Smooth muscle cell (in vitro differentiated cells): ENCODE results near the gene ST8SIA6. TPM values are rescaled to one million over a fixed set of nuclear protein-coding genes. Genes with fewer than 3 reads are reported as not detected.

Source experiments
- DNase-seq: peaks from one replicate; lab custom pipeline; 2025; ENCODE audit not compliant: unreplicated experiment; lab: John Stamatoyannopoulos, UW
- H2AFZ ChIP-seq: fragments of 200-600 bp; sonication (generic); 2 replicates; pipeline ENCODE4 v1.6.0; 2016; ENCODE audit warnings: antibody characterized with exemption, low read depth, mild to moderate bottlenecking
- H3F3A ChIP-seq: fragments of 200-600 bp; sonication (generic); 2 replicates; pipeline ENCODE4 v1.6.0; 2017; ENCODE audit warnings: antibody characterized with exemption, low read depth
- H3K27ac ChIP-seq: fragments of 200-600 bp; sonication (generic); 2 replicates; pipeline ENCODE4 v1.5.1; 2016; ENCODE audit warnings: low read depth, mild to moderate bottlenecking
- H3K27me3 ChIP-seq: fragments of 200-600 bp; sonication (generic); 2 replicates; pipeline ENCODE4 v1.6.1; 2016; ENCODE audit warnings: low read depth, mild to moderate bottlenecking
- H3K36me3 ChIP-seq: fragments of 200-600 bp; sonication (generic); 2 replicates; pipeline ENCODE4 v1.5.1; 2016; ENCODE audit warnings: low read depth
- H3K4me1 ChIP-seq: fragments of 200-600 bp; sonication (generic); 2 replicates; pipeline ENCODE4 v1.5.1; 2016; ENCODE audit warnings: low read depth
- H3K4me2 ChIP-seq: fragments of 200-600 bp; sonication (generic); 2 replicates; pipeline ENCODE4 v1.6.0; 2016; ENCODE audit warnings: mild to moderate bottlenecking
- H3K4me3 ChIP-seq: fragments of 200-600 bp; sonication (generic); 2 replicates; pipeline ENCODE4 v1.5.1; 2016; ENCODE audit warnings: mild to moderate bottlenecking
- H3K79me2 ChIP-seq: fragments of 200-600 bp; sonication (generic); 2 replicates; pipeline ENCODE4 v1.6.0; 2016; ENCODE audit warnings: low read depth, mild to moderate bottlenecking
- H3K9ac ChIP-seq: fragments of 200-600 bp; sonication (generic); 2 replicates; pipeline ENCODE4 v1.6.0; 2016; ENCODE audit warnings: low read depth
- H3K9me3 ChIP-seq: fragments of 200-600 bp; sonication (generic); replicated peaks from 2 replicates; pipeline ENCODE4 v1.5.1; 2016; ENCODE audit warnings: low read depth
- H4K20me1 ChIP-seq: fragments of 200-600 bp; sonication (generic); 2 replicates; pipeline ENCODE4 v1.6.0; 2016; ENCODE audit warnings: low read depth
- WGBS: methylation state at CpG from one replicate; pipeline ENCODE4 v1.1.7; 2016; ENCODE audit warnings: low lambda C conversion rate; 5-methylcytosine and 5-hydroxymethylcytosine counted together
- polyA plus RNA-seq: library from polyadenylated mRNA; unstranded; fragments of >200 nt; fragmentation: Nextera tagmentation; extraction: Ambion mirVana; gene quantifications from 2 replicates; pipeline ENCODE4 v1.2.1, GENCODE V29; 2016
- total RNA-seq: library from RNA; depleted of rRNA; stranded (reverse); fragments of >200 nt; gene quantifications from 2 replicates; pipeline ENCODE4 v1.2.3, GENCODE V29; 2014
- TF ChIP-seq, protein P1 (sequence below): fragments of 200-600 bp; sonication (generic); IDR thresholded peaks from 2 replicates; pipeline ENCODE4 v1.5.1; 2017; ENCODE audit warnings: borderline replicate concordance, mild to moderate bottlenecking, antibody characterized with exemption; ENCODE audit not compliant: insufficient read depth, poor library complexity, severe bottlenecking

The ST8SIA6 gene
- total and polyA plus RNA-seq, 2 experiments from 2014 or later, result 0.24 TPM; not detected in 1

DNA sequence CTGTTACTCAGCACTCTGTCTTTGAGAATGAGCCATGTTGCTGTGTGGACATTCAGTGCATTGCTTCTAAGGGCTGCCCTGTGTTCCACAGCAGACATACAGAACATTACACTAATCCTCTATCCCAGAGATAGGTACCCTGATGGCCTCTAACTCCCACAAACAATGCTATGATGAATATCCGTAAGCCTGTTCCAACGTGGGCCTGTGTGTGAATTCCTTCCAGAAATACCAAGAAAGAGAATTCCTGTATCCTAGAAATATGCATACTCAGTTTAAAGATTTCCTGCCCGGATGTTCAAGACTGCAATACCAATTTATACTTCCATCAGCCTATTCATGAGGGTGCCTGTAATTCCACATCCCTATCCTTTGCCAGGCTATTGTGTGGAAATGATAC is 21.3 kb upstream of the ST8SIA6 start:
- H3F3A ChIP-seq, result no peaks in the 10 kb centered on the region
- H3K4me2 ChIP-seq, result no peak overlapping the region
- H3K4me1 ChIP-seq, result no peaks in the 10 kb centered on the region
- no peaks in the 10 kb centered on the region for H3K36me3 ChIP-seq
- no peak overlapping the region for H2AFZ ChIP-seq
- H3K9ac ChIP-seq, result no peak overlapping the region
- 80% methylated on average over 3 of the region's 3 CpGs for WGBS
- no peak overlapping the region for H3K27ac ChIP-seq
- H3K9me3 ChIP-seq, result no peaks in the 10 kb centered on the region
- no peaks in the 10 kb centered on the region for H3K27me3 ChIP-seq
- no peak for DNase-seq
- TF ChIP-seq, protein P1, sequence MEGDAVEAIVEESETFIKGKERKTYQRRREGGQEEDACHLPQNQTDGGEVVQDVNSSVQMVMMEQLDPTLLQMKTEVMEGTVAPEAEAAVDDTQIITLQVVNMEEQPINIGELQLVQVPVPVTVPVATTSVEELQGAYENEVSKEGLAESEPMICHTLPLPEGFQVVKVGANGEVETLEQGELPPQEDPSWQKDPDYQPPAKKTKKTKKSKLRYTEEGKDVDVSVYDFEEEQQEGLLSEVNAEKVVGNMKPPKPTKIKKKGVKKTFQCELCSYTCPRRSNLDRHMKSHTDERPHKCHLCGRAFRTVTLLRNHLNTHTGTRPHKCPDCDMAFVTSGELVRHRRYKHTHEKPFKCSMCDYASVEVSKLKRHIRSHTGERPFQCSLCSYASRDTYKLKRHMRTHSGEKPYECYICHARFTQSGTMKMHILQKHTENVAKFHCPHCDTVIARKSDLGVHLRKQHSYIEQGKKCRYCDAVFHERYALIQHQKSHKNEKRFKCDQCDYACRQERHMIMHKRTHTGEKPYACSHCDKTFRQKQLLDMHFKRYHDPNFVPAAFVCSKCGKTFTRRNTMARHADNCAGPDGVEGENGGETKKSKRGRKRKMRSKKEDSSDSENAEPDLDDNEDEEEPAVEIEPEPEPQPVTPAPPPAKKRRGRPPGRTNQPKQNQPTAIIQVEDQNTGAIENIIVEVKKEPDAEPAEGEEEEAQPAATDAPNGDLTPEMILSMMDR, result no peak
- H3K4me3 ChIP-seq, result no peak overlapping the region
- H3K79me2 ChIP-seq, result no peaks in the 10 kb centered on the region
- no peaks in the 10 kb centered on the region for H4K20me1 ChIP-seq

DNA sequence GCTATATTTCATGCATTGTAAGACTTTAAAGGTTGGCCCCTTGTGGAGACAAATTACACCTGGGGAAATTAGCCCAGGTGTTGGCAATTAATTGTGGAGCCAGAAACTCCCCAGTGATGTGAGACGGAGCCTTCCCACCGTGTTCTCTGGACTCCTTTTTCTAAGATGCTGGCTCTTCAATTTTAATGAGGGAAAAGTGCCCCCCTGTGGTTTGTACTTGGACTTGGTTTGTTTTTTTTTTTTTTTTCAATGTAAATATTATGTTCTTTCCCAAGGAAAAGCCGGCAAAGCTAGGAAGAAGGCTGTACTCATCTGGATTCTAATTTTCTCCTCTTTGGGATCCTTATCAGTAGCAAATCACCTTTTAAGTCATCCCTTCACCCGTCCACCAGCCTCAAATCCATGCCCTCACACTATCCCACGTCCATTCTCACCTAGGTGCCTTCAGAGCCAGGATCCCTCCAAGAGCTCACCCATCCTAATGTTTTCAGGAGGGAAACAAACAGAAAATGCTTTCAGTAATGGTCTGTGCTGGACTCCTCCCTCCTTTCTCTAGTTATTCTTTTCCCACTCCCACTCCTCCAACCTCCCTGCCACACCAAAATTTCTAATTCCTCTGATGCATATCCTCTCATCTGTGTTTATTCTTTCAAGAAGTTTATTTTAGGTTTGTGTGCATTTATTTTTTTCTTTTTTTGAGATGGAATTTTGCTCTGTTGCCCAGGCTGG is 20.4 kb upstream of the ST8SIA6 start:
- Histone ChIP-seq H3K9ac (no peak overlapping the region), H4K20me1 (no peaks in the 10 kb centered on the region), H3K79me2 (no peaks in the 10 kb centered on the region), H3K27ac (no peak overlapping the region), H3K27me3 (no peaks in the 10 kb centered on the region), H2AFZ (no peak overlapping the region), H3K9me3 (no peaks in the 10 kb centered on the region), H3K4me3 (no peak overlapping the region), H3F3A (no peaks in the 10 kb centered on the region), H3K4me2 (no peak overlapping the region), H3K4me1 (no peaks in the 10 kb centered on the region), H3K36me3 (no peaks in the 10 kb centered on the region)
- TF ChIP-seq, protein P1, result no peak
- no peak for DNase-seq
- WGBS, result 73% methylated on average over 5 of the region's 5 CpGs

GRCh38 chr10:17473228-17473950 is 19.0 kb upstream of the ST8SIA6 start:
- Histone ChIP-seq H3F3A (no peaks in the 10 kb centered on the region), H3K27ac (no peak overlapping the region), H3K4me3 (no peak overlapping the region), H3K4me2 (no peak overlapping the region), H3K9me3 (no peaks in the 10 kb centered on the region), H3K9ac (no peak overlapping the region), H4K20me1 (no peaks in the 10 kb centered on the region), H3K4me1 (no peaks in the 10 kb centered on the region), H3K36me3 (no peaks in the 10 kb centered on the region), H3K27me3 (no peaks in the 10 kb centered on the region), H3K79me2 (no peaks in the 10 kb centered on the region), H2AFZ (no peak overlapping the region)
- DNase-seq, result no peak
- WGBS, result 84% methylated on average over 11 of the region's 11 CpGs
- TF ChIP-seq, protein P1, result no peak
